Neuronal stem cell (in vitro differentiated cells): ENCODE measurements around the gene SLC16A10.

ENCODE experiments used
- DNase-seq: peaks from one replicate; pipeline ENCODE4 v3.0.0-alpha.2; 2013; ENCODE audit warnings: low spot score
- H2AFZ ChIP-seq: one replicate; pipeline ENCODE4 v1.6.1; 2013; ENCODE audit warnings: mild to moderate bottlenecking, low read length, inconsistent platforms
- H2AK5ac ChIP-seq: 2 replicates; pipeline ENCODE4 v1.6.1; 2013; ENCODE audit warnings: low read depth, mild to moderate bottlenecking, inconsistent platforms, low read length, moderate library complexity, mixed read lengths
- H2BK120ac ChIP-seq: 2 replicates; pipeline ENCODE4 v1.6.1; 2013; ENCODE audit warnings: low read depth, mild to moderate bottlenecking, inconsistent platforms, low read length, moderate library complexity, mixed read lengths
- H2BK12ac ChIP-seq: one replicate; pipeline ENCODE4 v1.6.1; 2013; ENCODE audit warnings: low read length, inconsistent platforms
- H2BK15ac ChIP-seq: 2 replicates; pipeline ENCODE4 v1.6.1; 2013; ENCODE audit warnings: mild to moderate bottlenecking, low read length, inconsistent platforms, mixed read lengths
- H2BK5ac ChIP-seq: one replicate; pipeline ENCODE4 v1.6.1; 2013; ENCODE audit warnings: inconsistent platforms, mild to moderate bottlenecking, low read length, moderate library complexity
- H3K14ac ChIP-seq: one replicate; pipeline ENCODE4 v1.6.1; 2013; ENCODE audit warnings: low read length, inconsistent platforms
- H3K18ac ChIP-seq: 2 replicates; pipeline ENCODE4 v1.6.1; 2013; ENCODE audit warnings: low read length, inconsistent platforms
- H3K23ac ChIP-seq: 2 replicates; pipeline ENCODE4 v1.6.1; 2013; ENCODE audit warnings: low read depth, mild to moderate bottlenecking, mixed read lengths, low read length, inconsistent platforms; ENCODE audit not compliant: poor library complexity
- H3K27ac ChIP-seq: replicated peaks from 3 replicates; pipeline ENCODE4 v1.5.1; 2013; ENCODE audit warnings: low read length, inconsistent platforms
- H3K27me3 ChIP-seq, 3 experiments: 2 replicates each; pipeline ENCODE4 v1.6.1; 2013; ENCODE audit warnings: low read length in 3 of 3, mild to moderate bottlenecking in 2 of 3, inconsistent platforms in 1 of 3, low read depth in 1 of 3, mixed read lengths in 1 of 3, moderate library complexity in 1 of 3; ENCODE audit not compliant: control insufficient read depth in 3 of 3, insufficient read depth in 3 of 3
- H3K36me3 ChIP-seq, 2 donors: replicated peaks in 1 of 2; 2 replicates each; pipeline ENCODE4 v1.6.1; 2013; ENCODE audit warnings: low read length in 2 of 2; ENCODE audit not compliant: control insufficient read depth in 2 of 2, insufficient read depth in 2 of 2
- H3K4ac ChIP-seq: 2 replicates; pipeline ENCODE4 v1.6.1; 2013; ENCODE audit warnings: inconsistent platforms, mild to moderate bottlenecking, low read length, moderate library complexity
- H3K4me1 ChIP-seq, 2 donors: 1 replicate in 1 of 2; 2 replicates in 1 of 2; pipeline ENCODE4 v1.6.1; 2013; ENCODE audit warnings: low read length in 2 of 2, low read depth in 1 of 2; ENCODE audit not compliant: control insufficient read depth in 2 of 2, insufficient read depth in 1 of 2
- H3K4me2 ChIP-seq: one replicate; pipeline ENCODE4 v1.6.1; 2013; ENCODE audit warnings: mild to moderate bottlenecking, low read length, inconsistent platforms; ENCODE audit not compliant: insufficient read depth, poor library complexity, severe bottlenecking
- H3K4me3 ChIP-seq, 2 donors: 2 replicates each; pipeline ENCODE4 v1.5.1; 2013; ENCODE audit warnings: low read length in 2 of 2, mild to moderate bottlenecking in 2 of 2, inconsistent platforms in 1 of 2, moderate library complexity in 1 of 2
- H3K79me1 ChIP-seq: one replicate; pipeline ENCODE4 v1.6.1; 2013; ENCODE audit warnings: low read depth, mild to moderate bottlenecking, inconsistent platforms, low read length, moderate library complexity
- H3K9ac ChIP-seq: one replicate; pipeline ENCODE4 v1.6.1; 2013; ENCODE audit warnings: mild to moderate bottlenecking, low read depth, low read length, inconsistent platforms; ENCODE audit not compliant: poor library complexity
- H3K9me3 ChIP-seq, 2 donors: replicated peaks in 1 of 2; 2 replicates each; pipeline versions ENCODE3 to v1.6.1; 2013; ENCODE audit warnings: low read length in 2 of 2, mild to moderate bottlenecking in 2 of 2, inconsistent platforms in 1 of 2, low read depth in 1 of 2, mixed read lengths in 1 of 2, moderate library complexity in 1 of 2; ENCODE audit not compliant: control insufficient read depth in 2 of 2, insufficient read depth in 1 of 2
- H4K8ac ChIP-seq: one replicate; pipeline ENCODE4 v1.6.1; 2013; ENCODE audit warnings: low read depth, mild to moderate bottlenecking, inconsistent platforms, low read length, moderate library complexity
- H4K91ac ChIP-seq: one replicate; pipeline ENCODE4 v1.6.1; 2013; ENCODE audit warnings: low read length, low read depth, mild to moderate bottlenecking, inconsistent platforms; ENCODE audit not compliant: poor library complexity
- WGBS, 2 donors: extraction: QIAGEN DNeasy Blood & Tissue Kit; methylation state at CpG; one replicate each; pipeline ENCODE4 v1.1.7; 2013; ENCODE audit warnings: missing lambda C conversion rate in 2 of 2, mixed read lengths in 1 of 2; ENCODE audit not compliant: insufficient read length in 2 of 2, insufficient replicate concordance in 1 of 2; ENCODE audit errors: extremely low coverage in 2 of 2; 5-methylcytosine and 5-hydroxymethylcytosine counted together

The SLC16A10 gene

GRCh38 chr6:111250791-111251354 is 163.6 kb downstream of the SLC16A10 start:
- H3K36me3 ChIP-seq, result no peaks in the 10 kb centered on the region

GRCh38 chr6:111252726-111253125 is 165.4 kb downstream of the SLC16A10 start:
- Histone ChIP-seq H4K8ac (no peak overlapping the region), H2BK15ac (no peak overlapping the region), H2BK12ac (no peak overlapping the region)

More at GRCh38 chr6:111250791-111251354, 163.6 kb downstream of the SLC16A10 start:
- Histone ChIP-seq H3K9me3 (peaks cover 0 to 2% of the 10 kb centered on the region in 2 donors), H4K91ac (no peak overlapping the region), H3K4me2 (no peak overlapping the region), H3K79me1 (no peaks in the 10 kb centered on the region), H3K23ac (no peak overlapping the region), H2BK120ac (no peak overlapping the region), H3K18ac (no peak overlapping the region), H3K4ac (no peak overlapping the region), H2BK12ac (no peak overlapping the region), H3K9ac (no peak overlapping the region), H2AK5ac (no peak overlapping the region), H3K4me3 (no peak overlapping the region), H3K27ac (no peak overlapping the region), H3K27me3 (peaks cover 0 to 10% (median 0%) of the 10 kb centered on the region in 3 experiments), H2BK5ac (no peak overlapping the region), H4K8ac (no peak overlapping the region), H3K4me1 (no peaks in the 10 kb centered on the region), H2AFZ (no peak overlapping the region), H2BK15ac (no peak overlapping the region), H3K14ac (no peak overlapping the region)
- no CpG with 5 or more reads among the region's 4 CpGs for WGBS, 2 donors
- DNase-seq, result no peak

GRCh38 chr6:111254004-111254778 is 166.9 kb downstream of the SLC16A10 start:
- Histone ChIP-seq H3K79me1 (no peaks in the 10 kb centered on the region), H3K4me3 (no peak overlapping the region), H3K4me2 (no peak overlapping the region), H3K4me1 (no peaks in the 10 kb centered on the region), H3K4ac (no peak overlapping the region), H2AFZ (no peak overlapping the region), H3K9ac (no peak overlapping the region), H3K14ac (no peak overlapping the region), H3K9me3 (peaks cover 0 to 2% of the 10 kb centered on the region in 2 donors), H3K36me3 (no peaks in the 10 kb centered on the region), H2BK120ac (no peak overlapping the region), H3K27me3 (peaks cover 0 to 10% (median 0%) of the 10 kb centered on the region in 3 experiments), H2BK5ac (no peak overlapping the region), H4K8ac (no peak overlapping the region), H3K18ac (no peak overlapping the region), H3K23ac (no peak overlapping the region), H2AK5ac (no peak overlapping the region), H4K91ac (no peak overlapping the region), H3K27ac (no peak overlapping the region), H2BK15ac (no peak overlapping the region), H2BK12ac (no peak overlapping the region)
- DNase-seq, result no peak
- WGBS, 2 donors, result no CpG with 5 or more reads among the region's 9 CpGs

More at GRCh38 chr6:111252726-111253125, 165.4 kb downstream of the SLC16A10 start:
- H3K79me1 ChIP-seq, result no peaks in the 10 kb centered on the region
- H2AK5ac ChIP-seq, result no peak overlapping the region
- no peak overlapping the region for H3K4ac ChIP-seq
- H2AFZ ChIP-seq, result no peak overlapping the region
- H2BK120ac ChIP-seq, result no peak overlapping the region
- no peak overlapping the region for H4K91ac ChIP-seq
- H3K27ac ChIP-seq, result no peak overlapping the region
- DNase-seq, result no peak
- H3K14ac ChIP-seq, result no peak overlapping the region
- H3K9me3 ChIP-seq, result peaks cover 0 to 2% of the 10 kb centered on the region in 2 donors
- H3K4me3 ChIP-seq, result no peak overlapping the region
- no peaks in the 10 kb centered on the region for H3K36me3 ChIP-seq
- no peak overlapping the region for H3K9ac ChIP-seq
- no CpG with 5 or more reads among the region's 3 CpGs for WGBS, 2 donors
- H2BK5ac ChIP-seq, result no peak overlapping the region
- H3K4me2 ChIP-seq, result no peak overlapping the region
- H3K4me1 ChIP-seq, result no peaks in the 10 kb centered on the region
- H3K23ac ChIP-seq, result no peak overlapping the region
- no peak overlapping the region for H3K18ac ChIP-seq
- peaks cover 0 to 10% (median 0%) of the 10 kb centered on the region in 3 experiments for H3K27me3 ChIP-seq

- Histone ChIP-seq H3K18ac (no peak overlapping the region), H3K14ac (no peak overlapping the region), H3K4me1 (no peaks in the 10 kb centered on the region), H2BK5ac (no peak overlapping the region), H2BK15ac (no peak overlapping the region), H2AFZ (no peak overlapping the region), H3K23ac (no peak overlapping the region), H2BK12ac (no peak overlapping the region), H3K4me3 (no peak overlapping the region), H3K36me3 (no peaks in the 10 kb centered on the region), H3K9ac (no peak overlapping the region), H3K4ac (no peak overlapping the region), H3K4me2 (no peak overlapping the region), H2BK120ac (no peak overlapping the region), H4K8ac (no peak overlapping the region), H4K91ac (no peak overlapping the region), H2AK5ac (no peak overlapping the region), H3K27me3 (peaks cover 0 to 6% (median 0%) of the 10 kb centered on the region in 3 experiments), H3K27ac (no peak overlapping the region), H3K79me1 (peaks cover 3% of the 10 kb centered on the region), H3K9me3 (no peaks in the 10 kb centered on the region)
- no CpG with 5 or more reads among the region's 6 CpGs for WGBS, 2 donors
- DNase-seq, result no peak
These were observed 167.5 kb downstream of the SLC16A10 start for GRCh38 chr6:111254779-111255166.
